HG03558 (cell line): ENCODE data around the gene PRKN.
"Not testable (repeated sequence)": the region's sequence is repeated elsewhere in the genome, so short reads cannot be mapped to it uniquely, and the experiment has no call there.

Experiments
- ATAC-seq: cut with Tn5 transposase; IDR thresholded peaks from one replicate; pipeline ENCODE4 v1.9.1; 2021; ENCODE audit warnings: moderate number of reproducible peaks; ENCODE audit not compliant: unreplicated experiment; ENCODE audit errors: extremely low read depth

Gene PRKN

DNA sequence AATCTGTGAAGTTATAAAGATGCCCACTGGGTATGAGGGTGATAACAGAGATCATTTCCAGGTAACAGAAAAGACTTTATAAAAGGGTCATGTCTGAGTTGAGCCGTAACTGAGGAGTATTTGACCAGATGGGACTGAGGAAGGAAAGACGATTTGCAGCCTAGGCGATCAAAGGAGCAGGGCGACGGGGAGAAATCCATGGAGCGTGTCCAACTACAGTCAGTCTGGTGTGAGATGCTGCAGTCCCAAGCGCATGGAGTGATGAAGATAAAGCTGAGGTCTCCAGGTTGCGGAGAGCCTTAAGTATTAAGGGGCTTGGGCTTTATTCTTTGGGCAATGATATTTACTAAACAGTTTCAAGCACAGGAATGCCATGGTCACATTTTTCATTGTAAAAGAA lies 166.7 kb downstream of the PRKN start:
- no peak for ATAC-seq

DNA sequence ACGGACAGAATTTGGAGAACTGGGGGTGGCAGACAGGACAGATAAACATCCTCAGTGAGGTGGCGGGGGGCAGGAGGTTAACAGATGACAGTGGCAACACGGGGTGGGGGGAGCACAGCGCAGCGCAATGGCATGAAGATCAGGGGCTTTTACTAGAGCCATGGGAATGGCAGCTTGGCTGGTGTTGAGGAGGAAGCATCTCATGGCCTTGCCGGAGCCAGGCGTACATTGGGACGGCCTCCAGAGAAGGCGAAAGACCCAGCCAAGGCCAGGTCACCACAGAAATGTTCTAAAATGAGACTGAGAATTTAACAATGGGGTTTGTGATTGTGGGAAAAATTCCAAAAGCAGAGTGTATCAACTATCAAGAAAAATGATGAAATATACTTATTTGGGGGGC lies 173.0 kb downstream of the PRKN start:
- ATAC-seq, result no peak

DNA sequence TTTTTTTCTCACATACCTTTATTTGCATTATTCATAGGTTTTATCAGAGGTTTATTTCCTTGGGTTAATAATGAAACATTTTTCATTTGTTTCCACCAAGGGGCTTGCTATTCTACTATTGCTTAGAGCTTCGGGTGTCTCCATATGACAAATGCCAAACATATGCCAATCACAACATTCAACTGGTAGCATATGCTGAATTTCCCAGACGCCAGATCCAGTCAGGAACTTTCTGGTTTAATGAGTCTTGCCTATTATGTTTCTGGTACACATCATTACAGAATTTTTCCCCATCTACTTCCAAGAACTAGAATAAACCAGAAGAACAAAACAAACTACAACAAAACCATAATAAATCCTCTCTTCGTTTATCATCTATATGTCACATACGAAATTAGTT lies 180.7 kb downstream of the PRKN start:
- ATAC-seq, result no peak

DNA sequence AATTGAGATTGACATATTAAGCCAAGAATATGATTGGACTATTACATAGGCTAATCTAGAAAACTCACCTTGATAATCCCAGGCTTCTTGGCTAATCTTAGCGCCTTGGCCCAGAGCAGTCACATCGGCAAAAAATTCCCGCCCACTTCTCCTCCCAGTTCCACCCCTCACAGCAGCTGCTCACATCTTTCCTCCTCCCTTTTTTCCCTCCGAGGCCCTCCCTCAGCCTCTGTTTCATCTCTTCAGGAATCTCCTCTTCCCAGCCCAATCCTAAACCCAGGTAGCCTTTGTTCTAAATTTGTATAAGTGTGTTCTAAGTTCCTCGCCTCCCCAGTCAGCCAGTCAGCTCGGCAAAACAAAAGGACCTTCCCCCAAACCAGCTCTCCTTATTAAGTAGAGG lies 184.3 kb downstream of the PRKN start:
- ATAC-seq, result no peak

DNA sequence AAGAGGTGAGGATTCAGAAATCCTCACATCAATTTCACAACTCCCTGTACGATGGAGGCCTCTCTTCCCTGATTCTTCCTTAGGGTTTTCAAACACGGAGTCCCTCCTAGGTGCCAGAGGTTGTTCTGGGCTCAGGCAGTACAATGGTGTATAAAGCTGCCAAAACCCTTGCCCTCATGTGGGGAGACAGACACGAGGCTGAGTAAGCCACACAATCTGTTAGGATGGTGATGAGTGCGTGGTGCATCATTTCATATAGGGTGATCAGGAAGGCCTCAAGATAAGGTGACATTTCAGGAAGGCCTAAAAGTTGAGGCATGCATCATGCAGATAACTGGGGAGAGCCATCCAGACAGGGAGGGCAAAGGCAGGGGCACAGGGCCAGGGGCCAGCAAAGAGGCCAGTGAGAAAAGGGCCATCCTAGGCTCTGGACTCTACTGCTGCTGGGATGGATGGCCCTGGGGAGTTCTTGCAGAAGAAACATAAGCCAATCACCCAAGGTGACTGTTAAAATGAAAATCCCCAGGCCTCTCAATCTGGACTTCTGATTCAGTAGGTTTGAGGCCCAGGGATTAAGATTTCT lies 186.5 kb downstream of the PRKN start:
- no peak for ATAC-seq

DNA sequence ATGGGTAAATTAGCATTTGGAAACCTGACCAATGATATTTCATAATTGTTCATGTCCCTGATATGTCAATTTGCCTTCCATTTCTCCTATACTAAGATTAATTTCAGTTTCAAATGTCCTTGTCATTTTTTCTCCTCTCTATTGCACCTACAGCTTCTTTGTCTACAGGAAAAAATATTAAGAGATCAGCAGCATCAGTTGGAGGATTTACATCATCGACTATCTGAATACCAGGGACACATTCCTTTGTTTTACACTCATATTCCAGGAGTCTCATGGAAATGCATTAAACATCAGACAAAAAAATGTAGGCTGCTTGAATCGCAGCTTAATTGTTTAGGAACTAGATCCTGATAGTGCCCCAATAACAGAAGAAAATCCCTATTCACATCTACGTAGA lies 188.2 kb downstream of the PRKN start:
- no peak for ATAC-seq

DNA sequence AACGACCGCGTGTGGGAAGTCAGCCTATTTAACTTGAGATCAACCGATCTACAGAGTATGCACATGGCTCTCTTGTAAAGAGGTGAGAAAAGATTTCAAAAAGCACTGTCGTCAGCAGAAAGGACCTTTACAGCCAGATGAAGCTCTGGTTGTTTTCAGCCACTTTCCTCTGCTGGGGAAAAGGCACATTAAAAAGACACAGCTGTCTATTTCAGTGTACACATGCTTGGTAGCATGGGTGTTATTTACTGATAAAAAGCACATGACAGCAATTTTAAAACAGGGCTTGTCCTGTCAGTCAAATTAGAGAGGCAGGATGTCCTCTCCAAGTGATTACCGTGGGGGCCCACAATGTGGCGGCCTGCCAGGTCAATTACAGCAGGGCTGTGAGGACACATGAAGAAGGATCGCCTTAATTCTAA lies 188.9 kb downstream of the PRKN start:
- no peak for ATAC-seq

DNA sequence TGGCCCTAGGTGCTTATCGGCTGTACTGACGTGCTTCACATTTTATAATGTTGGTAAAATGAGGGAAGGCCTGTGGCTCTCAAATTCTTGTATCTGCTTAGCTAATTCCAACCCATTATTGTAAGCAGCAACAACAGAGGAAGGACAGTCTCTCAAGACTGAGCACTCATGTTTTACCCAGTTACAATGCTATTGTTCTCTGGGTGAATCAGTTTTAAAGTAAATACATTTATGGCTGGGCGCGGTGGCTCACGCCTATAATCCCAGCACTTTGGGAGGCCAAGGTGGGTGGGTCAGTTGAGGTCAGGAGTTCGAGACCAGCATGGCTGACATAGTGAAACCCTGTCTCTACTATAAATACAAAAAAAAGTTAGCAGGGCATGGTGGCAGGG lies 194.6 kb downstream of the PRKN start:
- ATAC-seq, result no peak

DNA sequence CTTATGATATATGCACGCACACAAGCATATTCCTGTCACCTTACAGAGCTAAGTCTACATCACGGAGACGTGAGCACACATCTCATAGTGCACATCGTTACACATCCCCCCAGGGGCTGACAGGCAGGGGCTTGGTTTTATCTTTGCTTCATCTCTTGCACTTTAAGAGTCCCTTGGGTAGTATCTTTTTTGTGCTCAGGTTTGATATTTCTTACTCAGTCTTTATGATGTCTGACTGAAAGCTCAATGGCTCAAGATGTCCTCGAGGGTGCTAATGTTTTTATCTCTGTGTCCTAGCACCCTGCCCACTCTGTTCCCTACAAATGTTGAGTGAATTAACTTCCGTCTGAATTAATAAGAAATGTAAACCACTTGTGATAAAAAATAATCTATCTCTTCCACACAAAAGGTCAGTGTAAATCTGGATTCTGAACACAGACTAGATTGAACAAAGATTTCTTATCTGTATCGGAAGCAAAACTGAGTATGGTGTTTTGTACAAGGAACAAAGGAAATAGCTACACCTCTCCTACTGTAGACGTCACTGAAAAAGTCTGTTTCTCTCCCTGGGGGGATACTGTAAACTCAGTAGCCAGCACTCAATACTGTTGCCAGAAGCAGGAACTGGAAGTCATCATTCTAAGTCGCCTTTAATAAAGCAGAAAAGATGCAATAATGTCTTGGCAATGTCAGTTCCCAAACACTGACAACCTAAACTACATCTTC lies 195.1 kb downstream of the PRKN start:
- no peak for ATAC-seq

DNA sequence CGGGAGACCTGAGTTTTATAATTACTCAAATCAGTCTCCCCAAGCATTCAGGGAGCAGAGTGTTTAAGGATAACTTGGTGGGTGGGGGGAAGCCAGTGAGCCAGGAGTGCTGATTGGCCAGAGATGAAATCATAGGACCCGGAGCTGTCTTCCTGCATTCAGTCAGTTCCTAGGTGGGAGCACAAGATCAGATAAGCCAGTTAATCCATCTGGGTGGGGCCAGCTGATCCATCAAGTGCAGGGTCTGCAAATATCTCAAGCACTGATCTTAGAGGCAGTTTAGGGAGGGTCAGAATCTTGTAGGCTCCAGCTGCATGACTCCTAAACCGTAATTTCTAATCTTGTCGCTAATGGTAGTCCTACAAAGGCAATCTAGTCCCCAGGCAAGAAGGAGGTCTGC lies 196.2 kb downstream of the PRKN start:
- ATAC-seq, result not testable (repeated sequence)

DNA sequence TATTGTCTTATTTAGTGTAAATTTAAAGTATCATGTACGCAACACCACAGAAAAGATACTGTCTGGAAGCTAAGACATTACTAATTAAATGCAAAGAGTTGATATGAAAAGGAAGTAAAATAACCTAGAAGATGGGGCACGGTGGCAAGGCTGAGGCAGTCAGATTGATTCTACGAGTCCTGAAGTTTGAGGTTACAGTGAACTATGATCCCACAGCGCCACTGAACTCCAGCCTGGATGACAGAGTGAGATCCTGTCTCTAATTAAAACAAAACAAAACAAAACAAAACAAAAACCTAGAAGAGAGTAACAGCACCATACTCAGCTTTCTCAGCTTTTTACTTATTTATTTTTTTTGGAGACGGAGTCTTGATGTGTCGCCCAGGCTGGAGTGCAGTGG lies 199.0 kb downstream of the PRKN start:
- ATAC-seq, result no peak

DNA sequence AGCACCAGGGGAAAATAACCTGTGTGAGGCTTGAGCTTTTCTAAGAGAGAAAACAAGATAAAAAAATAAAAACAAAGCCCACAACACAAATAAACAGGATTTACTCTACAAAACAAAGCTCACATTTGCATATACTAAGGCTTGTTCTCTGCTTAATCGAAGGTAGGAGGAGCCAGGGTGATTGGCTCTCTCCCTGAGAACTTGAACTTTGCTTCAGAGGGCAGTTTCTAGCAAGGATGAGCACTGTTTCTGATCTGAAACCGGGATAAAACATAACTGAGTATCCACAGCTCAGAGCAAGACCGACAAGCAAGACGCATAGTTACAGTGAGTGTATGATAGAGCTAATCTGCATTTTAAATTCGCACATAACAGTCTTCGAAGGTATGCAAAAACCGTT lies 200.6 kb downstream of the PRKN start:
- ATAC-seq, result no peak

DNA sequence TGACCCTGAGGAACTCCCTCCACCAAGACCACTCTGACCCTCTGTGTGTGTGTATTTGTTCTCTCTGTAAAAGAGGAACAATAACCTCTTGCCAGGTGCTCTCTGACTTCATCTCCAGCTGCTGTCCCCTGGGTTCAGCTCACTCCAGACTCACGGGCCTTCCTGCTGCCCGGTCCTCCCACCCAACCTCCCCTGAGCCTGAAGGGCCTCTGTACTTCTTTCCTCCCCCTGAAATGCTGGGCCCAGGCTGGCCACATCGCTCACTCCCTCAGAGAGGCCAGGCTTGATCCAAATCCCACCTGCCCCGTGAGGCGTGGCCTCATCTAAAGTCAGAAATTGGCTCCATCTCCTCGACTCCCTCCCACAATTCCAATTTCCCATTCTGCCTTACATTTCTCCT lies 202.4 kb downstream of the PRKN start:
- no peak for ATAC-seq

DNA sequence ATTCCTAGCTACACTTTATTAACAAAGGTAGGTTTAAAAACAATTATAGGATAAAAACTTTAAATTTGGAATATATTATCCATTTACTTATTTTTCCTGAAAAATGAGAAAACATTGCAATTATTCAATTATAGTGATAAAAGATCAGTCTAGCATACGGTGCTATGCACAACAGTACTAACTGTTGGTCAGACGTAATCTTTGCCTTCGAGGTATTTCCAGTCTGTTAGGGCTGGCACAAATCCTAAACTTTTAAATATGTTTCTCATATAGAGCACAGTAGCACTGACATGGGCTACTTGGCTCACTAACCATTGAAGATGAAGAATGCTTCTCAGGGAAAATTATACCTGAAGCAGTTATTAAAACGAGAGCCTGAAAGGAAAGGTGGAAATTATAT lies 214.8 kb downstream of the PRKN start:
- ATAC-seq, result no peak

DNA sequence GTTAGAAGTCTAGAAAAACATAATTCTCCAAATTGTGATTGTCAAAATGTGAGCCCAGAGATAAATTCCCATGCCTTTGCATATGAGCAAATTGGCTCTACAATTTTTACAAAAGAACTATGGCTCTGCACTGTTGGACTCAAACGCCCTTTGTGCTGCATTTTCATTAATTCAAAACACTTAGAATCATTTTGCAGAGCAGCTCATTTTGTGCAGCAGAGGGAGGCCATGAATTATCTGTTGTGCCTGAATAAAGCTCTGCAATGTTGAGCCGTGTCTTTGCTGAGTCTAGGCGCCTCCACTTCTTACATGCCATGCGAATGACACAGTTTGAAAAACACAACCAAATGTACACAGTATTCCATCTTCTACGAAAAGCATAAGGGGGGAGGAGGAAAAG lies 230.2 kb downstream of the PRKN start:
- no peak for ATAC-seq

DNA sequence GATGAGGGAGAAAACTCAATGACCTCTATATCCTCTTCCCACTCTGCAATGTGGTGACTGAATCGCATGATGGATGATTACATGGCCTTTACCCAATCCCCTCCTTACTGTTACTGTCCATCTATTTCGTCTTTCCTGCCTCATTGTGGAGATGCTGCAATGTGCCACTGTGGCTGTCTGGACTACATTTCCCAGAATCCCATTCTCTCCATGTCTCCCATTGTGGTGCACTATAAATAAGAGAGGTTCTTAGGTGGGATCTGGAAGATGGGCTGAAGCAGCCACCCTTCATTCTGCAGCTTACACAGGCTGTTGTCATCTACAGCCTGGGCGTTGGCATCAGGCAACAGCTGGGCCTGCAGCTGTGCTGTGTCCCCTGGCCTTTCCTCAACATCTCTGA lies 233.6 kb downstream of the PRKN start:
- no peak for ATAC-seq

DNA sequence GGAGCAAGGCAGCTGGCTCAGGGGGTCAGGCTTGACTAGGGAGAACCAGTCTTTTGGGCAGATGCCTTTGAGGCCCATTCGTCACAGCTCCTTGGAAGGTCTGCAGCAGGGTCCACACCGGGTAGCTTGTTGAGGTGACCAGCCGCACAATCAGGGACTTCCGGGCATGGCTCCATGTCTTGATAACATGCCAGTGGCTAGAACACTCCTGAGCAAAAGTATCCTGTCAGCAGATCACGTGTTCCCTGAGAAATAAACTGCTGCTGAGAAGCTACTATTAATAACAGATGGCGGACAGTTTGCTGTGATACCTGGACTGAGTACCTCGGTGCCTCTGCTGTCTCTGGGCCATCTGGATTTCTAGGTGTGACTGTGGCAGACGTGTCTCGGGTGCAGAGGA lies 235.9 kb downstream of the PRKN start:
- ATAC-seq, result no peak

DNA sequence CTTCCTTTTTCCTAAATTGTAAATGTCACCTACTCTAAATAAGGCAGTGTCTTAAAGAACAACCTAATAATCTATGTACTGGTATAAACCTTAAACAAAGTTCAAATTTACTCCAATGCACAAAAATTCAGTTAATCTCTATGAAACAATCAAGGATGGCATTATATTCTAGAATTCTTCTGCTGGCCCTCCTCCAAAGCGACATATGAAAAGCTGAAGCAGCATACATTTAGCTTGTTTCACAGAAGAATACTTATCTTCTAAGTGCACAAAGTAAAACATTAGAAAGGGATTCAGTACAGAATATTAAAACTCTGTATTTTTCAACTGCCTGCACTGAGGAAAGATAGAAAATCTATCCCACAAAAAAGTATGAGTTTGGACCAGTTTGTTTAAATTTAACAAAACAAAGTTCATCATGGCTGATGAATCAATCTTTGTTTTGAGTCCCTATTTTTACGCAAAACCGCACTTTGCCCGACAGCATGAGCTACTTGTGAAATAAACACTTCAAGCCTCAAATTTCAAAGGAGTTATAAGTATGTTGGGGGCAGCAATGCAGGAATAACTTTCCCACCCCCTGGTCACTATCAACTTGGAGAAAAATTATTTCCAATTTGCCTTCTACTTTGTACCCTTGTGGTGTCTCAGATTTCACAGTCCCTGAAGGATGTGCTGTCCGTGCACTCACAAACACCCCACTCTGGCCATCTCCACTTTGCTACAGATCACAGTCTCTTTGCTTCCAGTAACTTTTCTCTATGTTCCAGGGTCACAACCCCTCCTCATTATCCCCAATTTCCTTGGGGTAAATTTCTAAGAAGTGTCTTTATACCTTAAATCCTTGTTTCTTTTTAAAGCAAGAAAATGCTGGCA lies 238.2 kb downstream of the PRKN start:
- ATAC-seq, result no peak

DNA sequence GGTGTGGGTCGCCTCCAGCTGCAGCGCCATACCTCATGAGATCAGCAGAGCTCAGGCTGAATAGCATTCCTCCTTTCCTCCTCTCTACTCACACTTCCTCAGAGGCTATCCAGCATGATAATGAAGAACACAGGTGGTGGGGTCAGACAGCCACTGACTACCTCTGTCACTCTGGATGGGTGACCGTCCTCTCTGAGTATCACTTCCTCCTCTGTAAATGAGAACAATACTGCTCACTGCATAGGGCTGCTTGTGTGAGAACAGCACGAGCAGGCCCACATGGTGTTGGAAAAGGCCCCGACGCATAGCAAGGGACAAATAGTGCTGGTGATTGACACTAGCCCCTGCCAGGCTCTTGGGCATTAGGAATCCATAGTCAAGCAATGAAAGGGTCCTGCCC lies 239.1 kb downstream of the PRKN start:
- no peak for ATAC-seq

DNA sequence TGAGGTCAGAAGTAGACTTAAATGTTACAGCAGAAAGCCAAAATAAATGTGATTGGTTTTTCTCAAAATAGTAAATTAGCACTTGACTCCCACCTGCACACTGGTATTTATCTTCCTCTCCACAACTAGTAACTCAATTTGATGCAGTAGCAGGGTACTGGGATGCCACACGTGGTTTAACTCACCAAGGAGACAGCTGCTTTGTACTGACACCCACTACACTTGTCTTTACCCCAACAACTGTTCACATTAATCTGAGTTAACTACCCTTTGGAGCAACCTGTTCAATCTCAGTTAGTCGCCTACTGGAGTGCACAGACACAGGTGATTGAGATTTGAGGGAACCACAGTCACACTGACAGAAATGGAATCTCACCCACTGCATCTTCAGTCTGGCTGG lies 242.1 kb downstream of the PRKN start:
- ATAC-seq, result no peak

DNA sequence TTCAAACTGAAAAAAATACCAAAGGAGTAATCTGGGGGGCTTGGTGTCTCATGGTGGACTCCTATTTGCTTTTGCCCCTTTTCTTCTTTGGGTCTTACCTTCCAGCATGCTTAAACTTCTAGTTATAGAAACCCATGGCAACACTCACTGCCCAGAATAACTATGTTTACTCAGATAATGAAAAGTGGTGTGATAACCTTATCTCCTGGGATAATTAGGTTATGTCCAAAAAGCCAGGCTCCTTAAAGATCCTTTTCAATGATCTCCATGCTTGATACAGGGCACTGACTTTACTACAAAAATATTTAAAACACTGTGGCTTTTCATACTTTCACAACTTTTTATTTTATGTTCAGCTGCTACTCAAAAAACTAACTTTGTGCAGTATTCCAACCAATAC lies 245.6 kb downstream of the PRKN start:
- ATAC-seq, result no peak
